Naive thymus-derived CD8-positive, alpha-beta T cell (primary cell): ENCODE results near the gene SLC4A3. TPM values are rescaled to one million over a fixed set of nuclear protein-coding genes. Genes with fewer than 3 reads are reported as not detected.

ENCODE experiments used
- ATAC-seq, 2 donors: fragments of 150-1000 bp; cut with Tn5 transposase in 1 of 2; sonication (Bioruptor Pico), chemical (Tn5 transposase) in 1 of 2; 1 replicate in 1 of 2; 2 replicates in 1 of 2; pipeline ENCODE4 v1.10.0; 2021; ENCODE audit warnings: mild to moderate bottlenecking in 2 of 2, moderate library complexity in 2 of 2
- POLR2A ChIA-PET: fragments of 350-600 bp; sonication (Branson Sonifier 250); formaldehyde crosslinking; loops from one replicate; lab custom pipeline; 2021; ENCODE audit warnings: antibody characterized with exemption; lab: Charles Lee
- DNase-seq, 10 donors: peaks; one replicate each; pipeline versions ENCODE4 v3.0.0 to v3.0.0-alpha.2; 2020 to 2022
- H3K27ac Mint-ChIP-seq, 10 donors: one replicate each; pipeline ENCODE4 v1.8.0; 2020 to 2022; ENCODE audit warnings: mild to moderate bottlenecking in 10 of 10, mixed read lengths in 10 of 10, moderate library complexity in 4 of 10, inconsistent platforms in 1 of 10
- H3K27me3 Mint-ChIP-seq, 5 donors: one replicate each; pipeline ENCODE4 v1.8.0; 2021 to 2022; ENCODE audit warnings: mixed read lengths in 5 of 5
- H3K36me3 Mint-ChIP-seq, 3 donors: one replicate each; pipeline ENCODE4 v1.8.0; 2020 to 2022; ENCODE audit warnings: mixed read lengths in 3 of 3, mild to moderate bottlenecking in 2 of 3, inconsistent platforms in 1 of 3
- H3K4me1 Mint-ChIP-seq, 4 donors: one replicate each; pipeline ENCODE4 v1.8.0; 2021 to 2022; ENCODE audit warnings: mixed read lengths in 4 of 4
- H3K4me3 Mint-ChIP-seq, 10 donors: one replicate each; pipeline ENCODE4 v1.8.0; 2020 to 2022; ENCODE audit warnings: mild to moderate bottlenecking in 10 of 10, mixed read lengths in 10 of 10, moderate library complexity in 6 of 10, inconsistent platforms in 1 of 10
- H3K9me3 Mint-ChIP-seq, 9 donors: one replicate each; pipeline ENCODE4 v1.8.0; 2020 to 2022; ENCODE audit warnings: mixed read lengths in 9 of 9, mild to moderate bottlenecking in 3 of 9, inconsistent platforms in 1 of 9, moderate library complexity in 1 of 9
- polyA plus RNA-seq, 3 donors: library from polyadenylated mRNA; unstranded; fragments of 300-500 nt; fragmentation: Illumina TruSeq; gene quantifications; one replicate each; pipeline ENCODE4 v1.2.3, GENCODE V29; 2021
- total RNA-seq, 8 experiments: library from RNA in 2 of 8; stranded (reverse) in 2 of 8; gene quantifications; one replicate each; pipeline ENCODE4 v1.2.3 and lab custom pipeline; 2021 to 2026

Gene SLC4A3
- total and polyA plus RNA-seq, 5 experiments from 2014 or later: 0.19 to 0.36 TPM; not detected in 3

- Mint-ChIP-seq H3K4me1 (no peaks in the 10 kb centered on the region), H3K9me3 (peaks cover 0 to 21% (median 10%) of the 10 kb centered on the region in 9 donors), H3K27me3 (peaks cover 12 to 50% (median 19%) of the 10 kb centered on the region in 5 donors), H3K36me3 (peaks cover 0 to 10% (median 0%) of the 10 kb centered on the region in 3 donors), H3K27ac (peak overlapping the region in 1 of 10 donors; percentile 29), H3K4me3 (no peak overlapping the region)
- POLR2A ChIA-PET: no interaction called here
- ATAC-seq (no peak), DNase-seq (no peak)
These were observed 35.8 kb downstream of the SLC4A3 start for GRCh38 chr2:219663116-219663762.

DNA sequence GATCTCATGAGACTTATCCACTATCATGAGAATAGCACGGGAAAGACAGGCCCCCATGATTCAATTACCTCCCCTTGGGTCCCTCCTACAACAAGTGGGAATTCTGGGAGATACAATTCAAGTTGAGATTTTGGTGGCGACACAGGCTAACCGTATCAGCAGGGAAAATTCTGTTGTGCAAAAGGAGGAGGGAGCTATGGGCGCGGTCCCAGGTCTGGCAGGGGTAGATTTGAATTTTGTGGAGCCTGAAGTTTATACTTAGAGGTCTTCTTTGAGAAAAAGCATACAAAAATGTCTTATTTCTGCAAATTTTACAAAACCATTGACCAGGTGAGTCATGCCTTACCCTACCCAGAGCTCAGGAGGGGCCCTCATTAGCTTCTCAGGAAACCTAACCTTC is 36.6 kb downstream of the SLC4A3 start:
- POLR2A ChIA-PET: no interaction called here
- DNase-seq (no peak), ATAC-seq (no peak)
- peak overlapping the region in 1 of 10 donors; percentile 29 for H3K27ac Mint-ChIP-seq
- H3K9me3 Mint-ChIP-seq: peaks cover 0 to 21% (median 10%) of the 10 kb centered on the region in 9 donors
- peaks cover 0 to 10% (median 0%) of the 10 kb centered on the region in 3 donors for H3K36me3 Mint-ChIP-seq
- H3K4me3 Mint-ChIP-seq: no peak overlapping the region
- H3K27me3 Mint-ChIP-seq: peaks cover 12 to 43% (median 19%) of the 10 kb centered on the region in 5 donors
- no peaks in the 10 kb centered on the region for H3K4me1 Mint-ChIP-seq

- H3K27ac Mint-ChIP-seq: no peak overlapping the region
These were observed 37.5 kb downstream of the SLC4A3 start for GRCh38 chr2:219664944-219665343.

GRCh38 chr2:219665926-219666325 is 38.5 kb downstream of the SLC4A3 start:
- H3K27ac Mint-ChIP-seq: no peak overlapping the region
- H3K4me3 Mint-ChIP-seq: no peak overlapping the region
- peaks cover 12 to 40% (median 17%) of the 10 kb centered on the region in 5 donors for H3K27me3 Mint-ChIP-seq
- H3K4me1 Mint-ChIP-seq: no peaks in the 10 kb centered on the region
- ATAC-seq (no peak), DNase-seq (no peak)
- POLR2A ChIA-PET: no interaction called here
- peaks cover 0 to 12% (median 2%) of the 10 kb centered on the region in 9 donors for H3K9me3 Mint-ChIP-seq
- H3K36me3 Mint-ChIP-seq: peaks cover 0 to 7% (median 0%) of the 10 kb centered on the region in 3 donors

More at GRCh38 chr2:219664944-219665343, 37.5 kb downstream of the SLC4A3 start:
- H3K4me1 Mint-ChIP-seq: no peaks in the 10 kb centered on the region
- H3K9me3 Mint-ChIP-seq: peaks cover 0 to 21% (median 10%) of the 10 kb centered on the region in 9 donors
- peaks cover 13 to 43% (median 16%) of the 10 kb centered on the region in 5 donors for H3K27me3 Mint-ChIP-seq
- ATAC-seq: no peak
- POLR2A ChIA-PET: no interaction called here
- H3K4me3 Mint-ChIP-seq: no peak overlapping the region
- H3K36me3 Mint-ChIP-seq: peaks cover 0 to 10% (median 0%) of the 10 kb centered on the region in 3 donors
- DNase-seq: no peak

DNA sequence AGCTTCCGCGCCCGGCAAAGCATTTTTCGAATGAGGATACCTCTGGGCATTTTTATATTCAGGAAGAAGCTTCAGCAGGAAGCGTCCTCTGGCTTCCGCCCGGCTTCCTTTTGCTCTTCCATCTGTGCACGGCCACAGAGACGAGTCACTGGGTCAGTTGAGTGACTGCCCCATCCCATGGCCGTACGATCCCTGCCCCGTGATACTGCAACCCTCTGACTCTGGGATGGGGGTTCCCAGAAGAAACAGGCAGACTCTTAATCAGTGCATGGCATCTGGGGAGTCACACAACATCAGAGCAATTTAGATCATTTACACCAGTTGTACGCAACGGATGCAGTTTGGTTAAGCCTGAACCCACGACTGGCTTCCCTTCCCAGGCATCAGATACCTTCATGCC is 40.9 kb downstream of the SLC4A3 start:
- POLR2A ChIA-PET: no interaction called here
- no peak overlapping the region for H3K27ac Mint-ChIP-seq
- DNase-seq: no peak
- H3K4me1 Mint-ChIP-seq: no peaks in the 10 kb centered on the region
- peaks cover 8 to 21% (median 18%) of the 10 kb centered on the region in 5 donors for H3K27me3 Mint-ChIP-seq
- no peak for ATAC-seq
- no peaks in the 10 kb centered on the region for H3K9me3 Mint-ChIP-seq
- no peak overlapping the region for H3K4me3 Mint-ChIP-seq
- no peaks in the 10 kb centered on the region for H3K36me3 Mint-ChIP-seq

- H3K27me3 Mint-ChIP-seq: peaks cover 15 to 33% (median 23%) of the 10 kb centered on the region in 5 donors
- no peak overlapping the region for H3K27ac Mint-ChIP-seq
- peaks cover 0 to 5% (median 0%) of the 10 kb centered on the region in 9 donors for H3K9me3 Mint-ChIP-seq
- H3K4me1 Mint-ChIP-seq: no peaks in the 10 kb centered on the region
- H3K36me3 Mint-ChIP-seq: peaks cover 0 to 6% (median 0%) of the 10 kb centered on the region in 3 donors
- POLR2A ChIA-PET: no interaction called here
- ATAC-seq (no peak), DNase-seq (no peak)
- H3K4me3 Mint-ChIP-seq: no peak overlapping the region
These were observed 43.0 kb downstream of the SLC4A3 start for GRCh38 chr2:219670386-219670785.

DNA sequence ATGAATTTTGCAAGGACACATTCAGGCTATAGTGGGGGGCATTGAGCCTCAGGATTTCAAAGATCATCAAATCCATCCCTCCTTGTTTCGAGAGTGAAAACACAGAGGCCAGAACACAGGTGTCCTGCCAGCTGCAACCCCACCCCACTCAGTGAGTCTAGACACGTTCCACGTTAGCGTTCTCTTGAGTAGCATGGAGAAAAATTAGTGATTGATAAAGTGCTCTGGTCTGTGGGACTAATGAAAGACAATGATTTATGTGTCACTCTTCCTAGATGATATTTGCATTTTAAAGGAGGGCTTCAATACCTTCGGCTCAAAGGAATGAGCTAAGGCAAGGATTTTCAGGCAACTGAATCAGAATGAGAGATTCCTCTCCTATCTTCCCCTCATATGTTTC is 43.8 kb downstream of the SLC4A3 start:
- peaks cover 0 to 5% (median 0%) of the 10 kb centered on the region in 9 donors for H3K9me3 Mint-ChIP-seq
- DNase-seq: no peak
- H3K36me3 Mint-ChIP-seq: peaks cover 0 to 6% (median 0%) of the 10 kb centered on the region in 3 donors
- ATAC-seq: no peak
- no peak overlapping the region for H3K27ac Mint-ChIP-seq
- POLR2A ChIA-PET: no interaction called here
- no peaks in the 10 kb centered on the region for H3K4me1 Mint-ChIP-seq
- no peak overlapping the region for H3K4me3 Mint-ChIP-seq
- H3K27me3 Mint-ChIP-seq: peaks cover 15 to 38% (median 25%) of the 10 kb centered on the region in 5 donors

DNA sequence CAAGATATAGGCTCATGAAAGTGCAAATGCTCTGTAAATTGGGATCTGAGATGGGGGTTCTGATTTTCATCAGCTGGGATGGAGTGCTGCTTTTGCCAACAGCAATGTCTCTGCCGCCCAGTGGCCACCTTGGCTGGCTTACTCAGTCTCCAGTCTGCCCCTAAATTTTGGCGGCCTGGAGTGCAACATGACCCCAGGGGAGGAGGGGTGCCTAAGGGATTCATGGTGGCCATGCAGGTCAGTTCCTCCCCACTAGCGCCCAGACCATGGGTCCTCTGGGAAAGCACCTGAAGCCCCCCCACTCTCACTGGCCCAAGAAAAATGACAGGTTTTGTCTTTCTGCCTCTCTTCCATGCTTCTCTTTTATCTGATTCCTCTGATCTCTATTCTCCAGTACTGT is 45.0 kb downstream of the SLC4A3 start:
- Mint-ChIP-seq H3K4me3 (no peak overlapping the region), H3K27me3 (peaks cover 19 to 38% (median 25%) of the 10 kb centered on the region in 5 donors), H3K27ac (no peak overlapping the region), H3K36me3 (peaks cover 0 to 6% (median 0%) of the 10 kb centered on the region in 3 donors), H3K9me3 (peaks cover 0 to 5% (median 0%) of the 10 kb centered on the region in 9 donors), H3K4me1 (no peaks in the 10 kb centered on the region)
- no peak for ATAC-seq
- no peak for DNase-seq
- POLR2A ChIA-PET: no interaction called here

DNA sequence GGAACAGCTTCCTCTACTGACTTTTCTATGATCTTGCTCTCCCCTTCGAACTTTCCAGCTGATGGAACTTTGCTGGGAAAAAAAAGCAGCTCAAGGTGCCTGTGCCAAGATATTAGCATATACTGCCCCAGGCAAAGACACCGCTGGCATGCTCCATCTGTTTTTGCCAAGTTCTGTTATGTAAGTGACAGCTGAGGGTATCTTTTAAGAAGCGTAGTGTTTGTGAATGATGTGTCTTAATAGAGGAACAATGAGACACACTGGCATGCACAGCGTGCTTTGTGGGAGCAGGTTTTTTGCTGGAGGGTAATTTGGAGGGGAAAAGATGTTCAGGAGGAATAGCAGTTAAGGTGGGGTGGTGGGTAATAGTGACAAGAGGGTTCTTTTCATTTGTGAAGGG is 47.8 kb downstream of the SLC4A3 start:
- no peak overlapping the region for H3K27ac Mint-ChIP-seq
- peaks cover 0 to 6% (median 0%) of the 10 kb centered on the region in 3 donors for H3K36me3 Mint-ChIP-seq
- H3K4me3 Mint-ChIP-seq: no peak overlapping the region
- H3K4me1 Mint-ChIP-seq: no peaks in the 10 kb centered on the region
- H3K9me3 Mint-ChIP-seq: peaks cover 0 to 5% (median 0%) of the 10 kb centered on the region in 9 donors
- ATAC-seq (no peak), DNase-seq (no peak)
- POLR2A ChIA-PET: no interaction called here
- H3K27me3 Mint-ChIP-seq: peaks cover 16 to 43% (median 25%) of the 10 kb centered on the region in 5 donors

- DNase-seq (no peak), ATAC-seq (no peak)
- no peak overlapping the region for H3K4me3 Mint-ChIP-seq
- POLR2A ChIA-PET: no interaction called here
- peaks cover 0 to 6% (median 0%) of the 10 kb centered on the region in 3 donors for H3K36me3 Mint-ChIP-seq
- no peak overlapping the region for H3K27ac Mint-ChIP-seq
- peaks cover 13 to 52% (median 25%) of the 10 kb centered on the region in 5 donors for H3K27me3 Mint-ChIP-seq
- no peaks in the 10 kb centered on the region for H3K4me1 Mint-ChIP-seq
- H3K9me3 Mint-ChIP-seq: peaks cover 0 to 5% (median 0%) of the 10 kb centered on the region in 9 donors
These were observed 49.2 kb downstream of the SLC4A3 start for GRCh38 chr2:219676586-219676985.

- Mint-ChIP-seq H3K9me3 (peaks cover 0 to 14% (median 2%) of the 10 kb centered on the region in 9 donors), H3K27ac (no peak overlapping the region), H3K4me3 (no peak overlapping the region), H3K27me3 (peaks cover 11 to 45% (median 19%) of the 10 kb centered on the region in 5 donors), H3K4me1 (peaks cover 0 to 1% (median 0%) of the 10 kb centered on the region in 4 donors), H3K36me3 (peaks cover 0 to 18% (median 0%) of the 10 kb centered on the region in 3 donors)
- DNase-seq: no peak
- POLR2A ChIA-PET: no interaction called here
- no peak for ATAC-seq
These were observed 51.6 kb downstream of the SLC4A3 start for GRCh38 chr2:219679041-219679440.

GRCh38 chr2:219679571-219679970 is 52.1 kb downstream of the SLC4A3 start:
- peaks cover 0 to 14% (median 2%) of the 10 kb centered on the region in 9 donors for H3K9me3 Mint-ChIP-seq
- no peak overlapping the region for H3K27ac Mint-ChIP-seq
- ATAC-seq: no peak
- POLR2A ChIA-PET: no interaction called here
- H3K27me3 Mint-ChIP-seq: peaks cover 11 to 42% (median 19%) of the 10 kb centered on the region in 5 donors
- H3K4me3 Mint-ChIP-seq: no peak overlapping the region
- H3K4me1 Mint-ChIP-seq: peaks cover 0 to 7% (median 2%) of the 10 kb centered on the region in 4 donors
- peaks cover 0 to 18% (median 0%) of the 10 kb centered on the region in 3 donors for H3K36me3 Mint-ChIP-seq
- DNase-seq: no peak

- no peak for ATAC-seq
- Mint-ChIP-seq H3K27me3 (peaks cover 4 to 28% (median 5%) of the 10 kb centered on the region in 5 donors), H3K9me3 (peaks cover 0 to 14% (median 2%) of the 10 kb centered on the region in 9 donors), H3K36me3 (peaks cover 0 to 12% (median 0%) of the 10 kb centered on the region in 3 donors), H3K4me3 (no peak overlapping the region), H3K27ac (no peak overlapping the region), H3K4me1 (peaks cover 7 to 17% (median 13%) of the 10 kb centered on the region in 4 donors)
- no peak for DNase-seq
- POLR2A ChIA-PET: no interaction called here
These were observed 53.7 kb downstream of the SLC4A3 start for GRCh38 chr2:219680958-219681693.
